ENCODE data around the gene STXBP2. TPM values are rescaled to one million over a fixed set of nuclear protein-coding genes. Genes with fewer than 3 reads are reported as not detected.

Gene STXBP2
- total RNA-seq, 1 experiment from 2014 or later: 141 TPM

DNA sequence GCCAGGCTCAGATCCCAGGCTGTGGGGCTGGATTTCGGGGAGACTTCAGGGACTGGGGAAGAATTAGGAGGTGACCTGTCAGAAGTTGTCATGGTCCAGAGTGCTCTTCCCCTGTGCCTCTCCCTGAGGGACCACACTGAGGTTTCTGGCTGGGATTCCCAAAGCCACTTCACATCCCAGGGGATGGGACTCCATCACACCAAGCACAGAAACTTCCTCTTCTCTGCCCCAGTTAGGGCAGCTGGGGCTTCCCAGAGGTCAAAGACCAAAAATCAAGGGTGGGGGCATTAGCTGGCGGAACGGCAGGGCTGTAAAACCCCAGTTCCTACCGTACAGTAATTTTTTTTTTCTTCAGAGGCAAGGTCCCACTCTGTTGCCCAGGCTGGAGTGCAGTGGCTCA lies 57.6 kb downstream of the STXBP2 start:
- DNase-seq (ENCODE audit: low read depth, low spot score) (no peak), ATAC-seq (no peak)
- H3K27ac ChIP-seq (ENCODE audit: low read depth, low read length): no peak overlapping the region
- POLR2A ChIA-PET: no interaction called here
- no peak overlapping the region for H3K4me3 ChIP-seq (replicated peaks in 1 of 2; ENCODE audit: low read depth in 1 of 2, low read length in 2 of 2)
- no peaks in the 10 kb centered on the region for H3K36me3 ChIP-seq (ENCODE audit: control insufficient read depth in 1 of 2, insufficient read depth in 2 of 2, low read length in 2 of 2)
- RAD21 ChIA-PET (ENCODE audit: low non-redundant PET in 1 of 2, low total read pairs in 2 of 2, uncharacterized antibody in 2 of 2, unreplicated experiment in 2 of 2): no interaction called here
- no peak overlapping the region for H3K4me2 ChIP-seq (ENCODE audit: low read length)
- H4K20me1 ChIP-seq (ENCODE audit: insufficient read depth): no peaks in the 10 kb centered on the region
- H2AFZ ChIP-seq (ENCODE audit: low read depth, low read length, poor library complexity, severe bottlenecking): no peak overlapping the region
- no peak for TF ChIP-seq JUND (IDR thresholded peaks at IDR 0.05)
- TF ChIP-seq, protein P1, sequence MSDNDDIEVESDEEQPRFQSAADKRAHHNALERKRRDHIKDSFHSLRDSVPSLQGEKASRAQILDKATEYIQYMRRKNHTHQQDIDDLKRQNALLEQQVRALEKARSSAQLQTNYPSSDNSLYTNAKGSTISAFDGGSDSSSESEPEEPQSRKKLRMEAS (IDR thresholded peaks at IDR 0.05): no peak
- no peak for TF ChIP-seq TCF7L2 (IDR thresholded peaks at IDR 0.05; ENCODE audit: borderline replicate concordance, extremely low read depth, insufficient read depth, insufficient read length)
- no peak for TF ChIP-seq POLR2A (IDR thresholded peaks at IDR 0.05; ENCODE audit: borderline replicate concordance, extremely low read depth, insufficient read depth, insufficient read length)
- TF ChIP-seq SP1 (IDR thresholded peaks at IDR 0.05; ENCODE audit: low read depth): no peak
- no peak for TF ChIP-seq ATF3 (IDR thresholded peaks at IDR 0.05)
- TF ChIP-seq ELF1 (IDR thresholded peaks at IDR 0.05; ENCODE audit: borderline replicate concordance, low read depth): no peak
- no peak for TF ChIP-seq ZNF274 (IDR thresholded peaks at IDR 0.05; ENCODE audit: low read depth, low read length)
- no peak for TF ChIP-seq YY1 (IDR thresholded peaks at IDR 0.05; ENCODE audit: extremely low read depth, insufficient replicate concordance, low read depth, low read length)
- TF ChIP-seq EZH2 (IDR thresholded peaks at IDR 0.05): no peak
- TF ChIP-seq EGR1 (IDR thresholded peaks at IDR 0.05; ENCODE audit: low read depth): no peak
- TF ChIP-seq REST (IDR thresholded peaks at IDR 0.05; ENCODE audit: low read depth): no peak
- H3K9ac ChIP-seq (ENCODE audit: low read length): no peak overlapping the region
- intact Hi-C loops (cut with micrococcal nuclease): no loop called here
- H3K4me1 ChIP-seq (ENCODE audit: control insufficient read depth in 1 of 2, insufficient read depth in 2 of 2, low read length in 2 of 2): no peaks in the 10 kb centered on the region
- CTCF ChIA-PET: no interaction called here
- no peaks in the 10 kb centered on the region for H3K79me2 ChIP-seq (ENCODE audit: insufficient read depth, low read length)
- no TSS peak for BruUV-seq (replicated peaks)
- peaks cover 16% of the 10 kb centered on the region; the same call in 1 of the 2 replicates for H3K27me3 ChIP-seq (ENCODE audit: insufficient read depth, low read length)
- peaks cover 0 to 5% of the 10 kb centered on the region in 2 experiments; a peak in 1 of 4 replicates for H3K9me3 ChIP-seq (ENCODE audit: control insufficient read depth in 1 of 2, insufficient read depth in 1 of 2, low read depth in 1 of 2, low read length in 2 of 2)
- no peaks in the 10 kb centered on the region for H3K9me2 ChIP-seq (ENCODE audit: insufficient read depth)

Small RNA genes within 50 kb of the gene (microRNA-seq; reads per million reads assigned to microRNA genes)
- not detected for gene MIR6792 (ENCODE audit: borderline number of aligned reads)

Other genes starting within 250 kb of the STXBP2 start
- gene PEX11G, start 148.1 kb upstream of the STXBP2 start, total RNA-seq (2021; ENCODE audit: unreplicated experiment): 6.4 TPM
- gene ZNF358, start 121.0 kb upstream of the STXBP2 start, total RNA-seq (2021; ENCODE audit: unreplicated experiment): 20.7 TPM
- gene MCOLN1, start 114.5 kb upstream of the STXBP2 start, total RNA-seq (2021; ENCODE audit: unreplicated experiment): 19.1 TPM
- gene PNPLA6, start 101.4 kb upstream of the STXBP2 start, total RNA-seq (2021; ENCODE audit: unreplicated experiment): 159 TPM
- 24.0 TPM for gene CAMSAP3, start 41.2 kb upstream of the STXBP2 start, total RNA-seq (2021; ENCODE audit: unreplicated experiment)
- gene XAB2, start 7.6 kb upstream of the STXBP2 start, total RNA-seq (2021; ENCODE audit: unreplicated experiment): 103 TPM
- gene PET100, start 7.3 kb upstream of the STXBP2 start, total RNA-seq (2021; ENCODE audit: unreplicated experiment): 126 TPM
- 0.32 TPM for gene PCP2, start 3.4 kb upstream of the STXBP2 start, total RNA-seq (2021; ENCODE audit: unreplicated experiment)
- not detected for gene RETN, start 31.9 kb downstream of the STXBP2 start, total RNA-seq (2021; ENCODE audit: unreplicated experiment)
- not detected for gene MCEMP1, start 40.0 kb downstream of the STXBP2 start, total RNA-seq (2021; ENCODE audit: unreplicated experiment)
- gene TRAPPC5, start 43.7 kb downstream of the STXBP2 start, total RNA-seq (2021; ENCODE audit: unreplicated experiment): 101 TPM
- 0.20 TPM for gene FCER2, start 65.0 kb downstream of the STXBP2 start, total RNA-seq (2021; ENCODE audit: unreplicated experiment)
- not detected for gene CLEC4G, start 95.0 kb downstream of the STXBP2 start, total RNA-seq (2021; ENCODE audit: unreplicated experiment)
- not detected for gene CD209, start 110.4 kb downstream of the STXBP2 start, total RNA-seq (2021; ENCODE audit: unreplicated experiment)
- not detected for gene CLEC4M, start 126.1 kb downstream of the STXBP2 start, total RNA-seq (2021; ENCODE audit: unreplicated experiment)
- 15.0 TPM for gene EVI5L, start 193.1 kb downstream of the STXBP2 start, total RNA-seq (2021; ENCODE audit: unreplicated experiment)
- gene PRR36, start 237.3 kb downstream of the STXBP2 start, total RNA-seq (2021; ENCODE audit: unreplicated experiment): 7.5 TPM